Common myeloid progenitor, CD34-positive (primary cell): Measurements from ENCODE around the gene SEC61A1.

ENCODE experiments used
- CTCF ChIA-PET: fragments of 350-600 bp; sonication (Branson Sonifier 250); formaldehyde crosslinking; loops from one replicate; lab custom pipeline; 2021; ENCODE audit warnings: antibody characterized with exemption; lab: Charles Lee
- POLR2A ChIA-PET: fragments of 350-600 bp; sonication (Branson Sonifier 250); formaldehyde crosslinking; loops from one replicate; lab custom pipeline; 2021; ENCODE audit warnings: antibody characterized with exemption; lab: Charles Lee
- DNase-seq, 3 donors: peaks; one replicate each; pipeline versions ENCODE4 v3.0.0 to v3.0.0-alpha.2; 2013
- H3K27ac ChIP-seq, 2 experiments: 1 replicate in 1 of 2; 2 replicates in 1 of 2; pipeline ENCODE4 v1.7.0; 2013; ENCODE audit warnings: inconsistent platforms in 2 of 2, low read length in 2 of 2, mild to moderate bottlenecking in 2 of 2, low read depth in 1 of 2, moderate library complexity in 1 of 2; ENCODE audit not compliant: severe bottlenecking in 2 of 2, insufficient read depth in 1 of 2, poor library complexity in 1 of 2
- H3K27me3 ChIP-seq, 5 experiments: replicated peaks in 2 of 5; 1 replicate in 3 of 5; 2 replicates in 2 of 5; pipeline versions ENCODE4 v1.6.1 to v1.7.0; 2013; ENCODE audit warnings: low read length in 4 of 5, mild to moderate bottlenecking in 2 of 5, moderate library complexity in 2 of 5, inconsistent platforms in 1 of 5; ENCODE audit not compliant: insufficient read depth in 5 of 5, control insufficient read depth in 4 of 5
- H3K36me3 ChIP-seq, 4 experiments: 1 replicate in 2 of 4; 2 replicates in 2 of 4; pipeline versions ENCODE4 v1.6.1 to v1.7.0; 2013; ENCODE audit warnings: low read length in 3 of 4, control low read depth in 1 of 4, mild to moderate bottlenecking in 1 of 4; ENCODE audit not compliant: control insufficient read depth in 4 of 4, insufficient read depth in 4 of 4
- H3K4me1 ChIP-seq, 4 experiments: 1 replicate in 3 of 4; 2 replicates in 1 of 4; pipeline versions ENCODE4 v1.6.1 to v1.7.1; 2013; ENCODE audit warnings: low read length in 3 of 4, mild to moderate bottlenecking in 3 of 4, control low read depth in 1 of 4, inconsistent platforms in 1 of 4, moderate library complexity in 1 of 4; ENCODE audit not compliant: control insufficient read depth in 4 of 4, insufficient read depth in 4 of 4; ENCODE audit errors: control extremely low read depth in 1 of 4
- H3K4me3 ChIP-seq, 7 experiments: 1 replicate in 4 of 7; 2 replicates in 3 of 7; pipeline versions ENCODE4 v1.5.1 to v1.7.0; 2013; ENCODE audit warnings: mild to moderate bottlenecking in 7 of 7, low read length in 6 of 7, moderate library complexity in 6 of 7, inconsistent platforms in 2 of 7, low read depth in 2 of 7, control low read depth in 1 of 7; ENCODE audit not compliant: insufficient read depth in 4 of 7, control insufficient read depth in 1 of 7; ENCODE audit errors: extremely low read depth in 1 of 7
- H3K9me3 ChIP-seq, 5 experiments: 1 replicate in 4 of 5; 2 replicates in 1 of 5; pipeline versions ENCODE4 v1.6.1 to v1.7.1; 2013; ENCODE audit warnings: low read length in 4 of 5, mild to moderate bottlenecking in 2 of 5, inconsistent platforms in 1 of 5, low read depth in 1 of 5, moderate library complexity in 1 of 5; ENCODE audit not compliant: control insufficient read depth in 4 of 5, insufficient read depth in 2 of 5; ENCODE audit errors: control extremely low read depth in 1 of 5
- WGBS: methylation state at CpG from one replicate; pipeline ENCODE4 v1.1.5; 2013; ENCODE audit not compliant: insufficient coverage; 5-methylcytosine and 5-hydroxymethylcytosine counted together

The SEC61A1 gene

DNA sequence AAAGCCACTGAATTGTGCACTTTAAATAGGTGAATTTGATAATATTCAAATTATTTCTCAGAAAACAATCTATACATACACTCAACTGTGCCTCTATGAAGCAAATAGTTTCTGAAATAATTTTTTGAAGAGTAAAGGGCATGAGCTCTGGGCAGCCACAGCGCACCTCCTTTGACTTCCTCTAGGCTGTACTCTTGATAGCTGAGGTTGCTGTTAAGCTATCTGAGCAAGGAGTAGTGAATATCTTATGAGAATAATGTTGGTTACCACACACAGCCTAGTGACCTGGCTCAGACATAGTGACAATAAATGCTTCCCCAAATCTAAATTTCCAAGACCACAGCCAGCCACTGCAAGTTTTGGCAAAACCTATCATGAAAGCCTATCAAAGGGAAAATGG is 11.6 kb upstream of the SEC61A1 start:
- Histone ChIP-seq H3K27me3 (peaks cover 0 to 2% (median 0%) of the 10 kb centered on the region in 5 experiments), H3K27ac (no peak overlapping the region), H3K36me3 (no peaks in the 10 kb centered on the region), H3K4me1 (no peaks in the 10 kb centered on the region), H3K4me3 (no peak overlapping the region), H3K9me3 (no peaks in the 10 kb centered on the region)
- DNase-seq: no peak
- ChIA-PET CTCF (no interaction called here), POLR2A (no interaction called here)
- WGBS: 100% methylated on average over 1 of the region's 1 CpG

DNA sequence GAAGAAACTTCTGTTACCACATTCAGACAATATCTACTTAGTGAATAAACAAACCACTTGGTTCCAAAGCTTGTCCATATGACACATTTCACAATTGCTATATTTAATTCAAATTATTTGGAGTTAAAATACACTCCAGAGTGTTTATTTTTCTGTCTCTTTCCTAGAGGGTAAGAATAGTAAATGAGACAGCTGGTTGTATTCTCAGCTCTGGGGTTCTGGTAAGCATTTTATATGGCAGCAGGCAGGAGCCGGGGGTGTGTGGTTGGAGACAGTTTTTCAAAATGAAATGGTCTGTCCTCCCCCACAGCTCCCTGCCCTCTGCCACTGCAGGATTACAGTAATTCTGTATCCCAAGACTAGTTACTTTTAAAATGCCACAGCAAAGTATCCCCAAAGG is 10.9 kb upstream of the SEC61A1 start:
- WGBS: no CpG with 5 or more reads among the region's 1 CpG
- ChIA-PET POLR2A (interaction anchor here (0.7 kb wide), 1 partner anchor 35 kb away, joined by 4 read pairs; no protein-coding TSS in a partner anchor), CTCF (interaction anchor here (1.5 kb wide), 1 partner anchor 52 kb away, joined by 3 read pairs; no protein-coding TSS in a partner anchor)
- H3K27ac ChIP-seq: no peak overlapping the region
- H3K9me3 ChIP-seq: no peaks in the 10 kb centered on the region
- H3K36me3 ChIP-seq: no peaks in the 10 kb centered on the region
- H3K4me1 ChIP-seq: no peaks in the 10 kb centered on the region
- no peak for DNase-seq
- no peak overlapping the region for H3K4me3 ChIP-seq
- peaks cover 0 to 2% (median 0%) of the 10 kb centered on the region in 5 experiments for H3K27me3 ChIP-seq

DNA sequence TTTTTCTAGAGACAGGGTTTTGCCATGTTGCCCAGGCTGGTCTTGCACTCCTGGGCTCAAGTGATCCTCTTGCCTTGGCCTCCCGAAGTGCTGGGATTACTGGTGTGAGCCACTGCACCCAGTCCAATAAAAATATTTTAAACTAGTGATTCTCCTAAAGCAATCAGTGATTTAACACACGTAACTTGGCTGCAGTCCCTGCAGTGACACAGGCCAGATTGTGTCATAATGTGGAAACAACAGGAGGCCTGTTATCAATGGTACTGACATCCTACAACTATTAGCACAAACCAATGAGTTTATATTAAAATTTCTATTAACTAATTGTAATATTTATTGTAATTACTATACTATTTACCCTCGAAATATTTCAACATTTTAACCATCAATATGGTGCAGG is 1.6 kb upstream of the SEC61A1 start:
- no peaks in the 10 kb centered on the region for H3K27me3 ChIP-seq
- no peak for DNase-seq
- no peaks in the 10 kb centered on the region for H3K9me3 ChIP-seq
- CTCF ChIA-PET: interaction anchor here (0.6 kb wide), 1 partner anchor 404 kb away, joined by 3 read pairs; no protein-coding TSS in a partner anchor
- no CpG with 5 or more reads among the region's 3 CpGs for WGBS
- no peak overlapping the region for H3K4me3 ChIP-seq
- peaks cover 18 to 32% (median 26%) of the 10 kb centered on the region in 4 experiments for H3K4me1 ChIP-seq
- H3K36me3 ChIP-seq: peaks cover 4 to 22% (median 7%) of the 10 kb centered on the region in 4 experiments
- no peak overlapping the region for H3K27ac ChIP-seq
- POLR2A ChIA-PET: no interaction called here

DNA sequence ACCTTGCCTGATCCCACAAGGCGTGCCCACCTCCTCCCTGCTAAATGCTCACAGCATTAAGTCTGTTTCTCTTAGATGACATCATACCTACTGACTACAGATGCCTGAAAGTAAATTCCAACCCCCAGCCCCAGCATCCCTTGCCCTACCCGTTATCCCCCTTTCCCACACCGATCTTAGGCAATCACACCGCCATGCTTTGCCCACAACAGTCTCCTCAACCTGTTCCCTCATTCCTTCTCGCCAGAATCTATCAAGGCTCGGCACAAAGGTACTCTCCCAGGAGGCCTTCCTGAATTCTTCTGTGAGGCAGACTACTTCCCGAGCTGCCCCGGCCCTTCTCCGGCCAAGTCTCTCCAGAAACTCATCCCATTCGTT is 789 bp upstream of the SEC61A1 start:
- CTCF ChIA-PET: interaction anchor here (0.6 kb wide), 1 partner anchor 405 kb away, joined by 3 read pairs; no protein-coding TSS in a partner anchor
- H3K27ac ChIP-seq: peak overlapping the region; percentile 59 to 85
- peak overlapping the region; percentile 83 to 98 (median 90) for H3K4me3 ChIP-seq
- peaks cover 4 to 30% (median 10%) of the 10 kb centered on the region in 4 experiments for H3K36me3 ChIP-seq
- no peaks in the 10 kb centered on the region for H3K27me3 ChIP-seq
- whole genome bisulfite sequencing: 10% methylated on average over 10 of the region's 10 CpGs
- H3K4me1 ChIP-seq: peaks cover 18 to 32% (median 26%) of the 10 kb centered on the region in 4 experiments
- no peaks in the 10 kb centered on the region for H3K9me3 ChIP-seq
- DNase-seq: peak in 1 of 3 donors; percentile 22
- POLR2A ChIA-PET: no interaction called here

DNA sequence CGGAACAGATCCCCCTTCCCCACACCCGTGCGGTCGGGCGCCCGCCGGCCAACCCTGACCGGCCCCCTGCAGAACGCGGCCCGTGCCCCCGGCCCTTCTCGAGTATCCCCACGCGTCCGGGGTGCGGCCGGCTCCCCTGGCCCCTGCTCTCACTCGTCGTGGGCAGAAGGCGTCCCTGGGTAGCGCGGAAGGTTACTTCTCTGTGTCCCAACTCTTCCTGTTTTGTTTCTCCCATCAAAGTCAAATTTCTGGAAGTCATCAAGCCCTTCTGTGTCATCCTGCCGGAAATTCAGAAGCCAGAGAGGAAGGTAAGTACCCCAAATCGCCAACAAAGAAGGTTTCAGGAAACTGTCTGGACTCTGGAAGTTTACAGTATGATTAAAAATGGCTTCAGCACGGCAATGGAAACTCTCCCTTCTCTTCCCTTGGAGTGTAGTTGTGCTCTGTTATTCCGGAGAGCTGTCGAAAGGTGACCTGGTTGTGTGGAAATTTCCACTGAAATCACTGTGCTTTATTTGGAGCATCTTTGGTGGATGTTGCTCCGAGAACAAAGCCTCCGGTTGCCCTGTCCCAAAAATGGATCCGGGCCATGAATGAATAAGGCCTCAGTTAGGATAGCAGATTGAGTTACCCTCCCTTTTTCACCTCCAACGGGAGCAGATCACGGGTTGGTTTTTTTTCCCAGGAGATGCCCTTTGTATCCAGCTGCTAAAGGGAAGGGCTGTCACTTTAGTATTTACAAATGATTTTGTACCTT is 536 bp downstream of the SEC61A1 start:
- H3K9me3 ChIP-seq: no peaks in the 10 kb centered on the region
- WGBS: 4% methylated on average over 30 of the region's 33 CpGs
- peaks cover 9 to 38% (median 16%) of the 10 kb centered on the region in 4 experiments for H3K36me3 ChIP-seq
- H3K27ac ChIP-seq: peak overlapping the region; percentile 86 to 96
- no peaks in the 10 kb centered on the region for H3K27me3 ChIP-seq
- H3K4me1 ChIP-seq: peaks cover 18 to 32% (median 26%) of the 10 kb centered on the region in 4 experiments
- no peak for DNase-seq
- peak overlapping the region; percentile 85 to 99 (median 95) for H3K4me3 ChIP-seq
- CTCF ChIA-PET: interaction anchor here (1.5 kb wide), 1 partner anchor 9 kb away, joined by 3 read pairs; no protein-coding TSS in a partner anchor
- POLR2A ChIA-PET: no interaction called here

DNA sequence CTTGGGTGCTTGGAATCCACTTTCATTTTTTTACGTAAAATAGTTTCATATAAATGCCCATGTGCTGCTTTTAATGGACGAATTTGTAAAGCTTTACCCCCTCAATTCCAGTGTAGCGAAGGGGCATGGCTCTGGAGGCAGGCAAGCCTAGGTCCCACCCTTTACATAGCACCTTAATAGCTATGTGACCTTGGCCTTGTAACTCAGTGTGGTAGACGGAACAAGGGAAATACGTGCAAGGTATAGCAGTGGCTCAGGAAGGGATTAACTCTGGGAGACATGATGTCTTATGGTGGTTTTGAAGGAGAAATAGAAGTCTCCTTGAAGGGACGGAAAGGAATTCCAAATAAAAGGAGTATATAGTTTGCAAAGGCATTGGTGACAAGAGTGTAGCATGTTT is 1.4 kb downstream of the SEC61A1 start:
- Histone ChIP-seq H3K27ac (peak overlapping the region in 1 of 2 experiments; percentile 96), H3K4me1 (peaks cover 18 to 32% (median 26%) of the 10 kb centered on the region in 4 experiments), H3K4me3 (peak overlapping the region in 6 of 7 experiments; percentile 13 to 99 (median 92)), H3K9me3 (no peaks in the 10 kb centered on the region), H3K27me3 (no peaks in the 10 kb centered on the region), H3K36me3 (peaks cover 13 to 43% (median 20%) of the 10 kb centered on the region in 4 experiments)
- no peak for DNase-seq
- POLR2A ChIA-PET: no interaction called here
- WGBS: 93% methylated on average over 3 of the region's 6 CpGs
- CTCF ChIA-PET: interaction anchor here (1.5 kb wide), 1 partner anchor 8 kb away, joined by 3 read pairs; no protein-coding TSS in a partner anchor

DNA sequence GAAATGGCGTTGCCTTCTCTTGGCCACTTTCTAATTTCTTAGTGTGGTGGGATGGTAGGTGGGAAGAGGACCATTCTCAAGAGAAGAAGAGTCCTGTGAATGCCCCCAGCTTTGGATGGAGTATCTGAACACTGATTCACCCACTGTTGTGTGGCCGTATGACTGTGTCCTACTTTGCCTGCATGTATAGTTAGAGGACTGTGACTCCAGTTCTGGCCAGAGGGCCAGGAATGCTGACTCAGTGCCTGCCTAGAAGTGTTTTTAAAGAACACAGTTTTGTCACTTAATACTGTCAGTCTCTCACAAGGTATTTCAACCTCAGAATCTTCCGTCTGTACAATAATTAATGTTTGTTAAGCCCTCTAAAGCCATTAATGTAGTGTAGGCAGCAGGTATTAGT is 2.1 kb downstream of the SEC61A1 start:
- H3K4me3 ChIP-seq: peak overlapping the region in 2 of 7 experiments; percentile 11 to 85
- ChIA-PET POLR2A (no interaction called here), CTCF (no interaction called here)
- no peaks in the 10 kb centered on the region for H3K9me3 ChIP-seq
- WGBS: 96% methylated on average over 3 of the region's 3 CpGs
- peaks cover 18 to 32% (median 26%) of the 10 kb centered on the region in 4 experiments for H3K4me1 ChIP-seq
- H3K27ac ChIP-seq: peak overlapping the region in 1 of 2 experiments; percentile 96
- no peak for DNase-seq
- peaks cover 14 to 47% (median 24%) of the 10 kb centered on the region in 4 experiments for H3K36me3 ChIP-seq
- H3K27me3 ChIP-seq: no peaks in the 10 kb centered on the region
